Stimulated activated CD8-positive, alpha-beta memory T cell treated with anti-CD3 and anti-CD28 coated beads, Interleukin-4, amount 100 ng/mL, for 24 hours (primary cell): ENCODE data around the gene TMEM163.

Source experiments
- DNase-seq: peaks from one replicate; pipeline ENCODE4 v3.0.0-alpha.2; 2020; ENCODE audit warnings: low read depth

The TMEM163 gene

DNA sequence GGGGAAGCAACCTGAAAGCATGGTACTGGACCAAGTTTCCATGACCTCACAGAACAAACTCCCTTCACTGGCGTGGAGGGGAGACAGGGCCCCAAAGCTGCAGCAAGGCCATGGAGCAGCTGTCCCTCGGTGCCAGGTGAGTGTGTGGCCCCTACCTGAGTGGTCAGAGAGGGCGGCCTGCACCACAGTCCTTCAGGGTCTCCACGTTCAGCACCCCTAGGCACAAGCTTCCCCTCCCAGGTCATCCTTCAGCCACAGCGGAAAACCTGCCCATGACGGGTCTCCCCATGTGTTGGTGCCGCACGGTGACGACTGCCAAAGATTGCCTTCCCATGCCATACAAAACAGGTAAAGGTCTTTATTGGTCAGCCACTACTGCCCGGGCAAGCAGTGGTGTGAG is 263.4 kb downstream of the TMEM163 start:
- DNase-seq, result no peak

DNA sequence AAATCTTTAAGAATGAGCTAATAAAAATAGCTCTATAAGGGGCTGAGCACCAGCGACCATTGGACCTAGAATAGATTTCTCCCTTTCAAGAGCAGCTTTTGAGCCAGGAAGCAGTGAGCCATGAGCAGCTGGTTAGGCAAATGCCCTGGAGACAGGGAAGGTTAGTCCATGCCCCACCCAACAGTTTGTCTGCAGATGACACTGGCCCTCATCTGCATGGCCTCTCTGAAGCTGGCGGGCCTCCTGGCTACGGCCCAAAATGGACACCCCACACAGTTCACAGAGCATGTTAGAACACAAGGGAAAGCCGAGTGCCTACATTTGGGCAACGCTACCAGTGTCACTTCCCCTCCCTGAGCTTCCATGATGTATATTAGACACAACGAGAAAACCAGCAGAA is 263.9 kb downstream of the TMEM163 start:
- DNase-seq, result no peak

DNA sequence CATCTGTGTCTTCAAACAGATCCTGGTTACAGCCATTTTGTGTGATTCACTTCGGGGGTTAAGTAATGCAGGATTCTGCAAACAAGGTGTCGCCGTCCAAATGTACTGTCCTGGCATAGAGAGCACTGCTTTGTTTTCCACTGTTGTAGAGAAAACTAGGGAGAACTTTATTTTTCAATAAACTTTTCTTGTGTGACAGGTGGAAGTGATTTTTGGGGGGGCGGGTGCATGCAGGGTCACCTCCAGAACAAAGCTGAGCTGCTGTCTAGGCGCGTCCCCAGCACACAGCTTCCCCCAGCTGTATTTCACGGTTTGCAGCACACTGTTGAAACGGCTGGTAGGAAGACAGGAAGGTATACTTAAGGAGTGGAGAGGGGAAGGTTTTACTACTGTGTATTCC is 264.4 kb downstream of the TMEM163 start:
- DNase-seq, result no peak

DNA sequence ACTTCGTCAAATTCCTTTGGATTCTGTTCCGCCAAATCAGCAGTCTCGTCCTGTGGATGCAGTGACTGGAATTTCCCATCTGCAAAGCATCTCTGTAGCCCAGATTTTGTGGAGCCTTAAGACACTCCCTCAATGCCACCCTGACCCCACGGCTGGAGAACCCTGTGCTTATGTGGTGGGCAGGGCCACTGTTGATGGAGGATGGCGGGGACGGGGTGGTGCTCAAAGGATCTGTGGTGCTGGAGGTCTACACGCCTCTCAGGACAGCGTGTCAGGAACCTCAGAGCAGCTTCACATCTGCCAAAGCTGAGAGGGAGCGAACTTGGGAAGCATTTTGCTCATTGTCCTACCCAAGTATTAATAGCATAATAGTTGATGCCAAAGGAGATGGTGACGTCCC is 264.8 kb downstream of the TMEM163 start:
- DNase-seq, result no peak

DNA sequence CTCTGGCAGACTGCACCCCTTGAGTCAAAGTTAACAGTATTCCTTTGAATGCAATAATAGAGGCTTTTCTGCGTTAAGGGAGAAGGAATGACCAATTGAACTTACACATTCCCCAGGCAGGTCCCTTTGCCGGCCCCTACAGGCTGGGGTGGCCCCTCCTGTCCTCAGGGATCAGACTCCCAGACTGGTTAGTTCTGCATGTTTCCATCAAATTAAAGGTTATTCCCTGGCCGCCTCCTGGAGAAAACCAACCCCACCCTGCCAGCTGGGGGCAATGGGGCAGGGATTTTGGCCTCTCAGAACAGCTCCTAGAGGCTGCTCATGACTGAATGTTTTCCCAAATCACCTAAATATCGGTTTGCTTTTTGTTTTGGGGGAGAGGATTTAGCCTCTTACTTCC is 265.3 kb downstream of the TMEM163 start:
- DNase-seq, result no peak

DNA sequence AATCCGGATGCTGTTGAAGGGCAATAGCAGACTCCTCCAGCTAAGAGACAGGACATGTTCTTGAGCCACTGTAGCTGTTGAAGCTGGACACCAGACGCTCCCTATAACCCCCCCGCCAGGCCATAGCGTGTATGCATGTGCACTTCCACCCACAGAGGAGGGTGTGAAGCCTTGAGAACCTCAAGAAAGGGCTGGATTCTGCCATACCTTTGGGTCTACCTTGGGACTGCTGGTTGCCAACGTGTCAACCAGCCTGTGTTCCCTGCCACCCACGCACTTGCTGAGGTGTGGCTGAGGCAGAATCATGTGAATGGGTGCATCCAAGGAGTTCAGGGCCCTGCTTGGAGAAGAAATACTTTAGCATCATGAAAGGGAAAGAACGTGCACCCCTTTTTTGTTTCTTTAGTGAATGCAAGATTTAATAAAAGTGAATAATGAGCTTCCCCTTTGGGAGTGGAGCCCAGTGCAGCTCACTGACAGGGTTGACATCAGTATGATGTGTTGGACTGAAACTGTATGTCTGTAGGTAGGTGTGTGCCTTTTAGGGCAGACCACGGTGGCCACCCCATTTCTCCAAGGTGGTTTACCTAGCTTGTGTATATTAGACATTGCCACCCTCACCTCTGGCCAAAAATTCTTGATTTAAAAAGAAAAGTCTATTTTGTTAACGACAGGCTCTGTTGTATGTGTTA is 266.6 kb downstream of the TMEM163 start:
- DNase-seq, result no peak

DNA sequence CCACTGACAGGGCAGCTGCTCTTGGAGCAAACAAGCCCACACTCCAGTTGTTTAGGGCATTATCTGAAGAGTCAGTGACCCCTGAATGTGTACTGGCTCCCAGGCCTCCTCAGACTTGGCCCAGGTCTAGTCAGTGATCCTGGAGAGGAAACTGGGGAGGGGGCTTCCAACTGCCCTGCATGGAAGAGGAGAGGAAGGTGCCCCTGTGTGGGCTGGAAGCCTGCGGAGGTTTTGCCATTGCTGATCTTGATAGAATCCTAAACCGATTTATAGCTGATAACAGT is 267.5 kb downstream of the TMEM163 start:
- DNase-seq, result no peak

DNA sequence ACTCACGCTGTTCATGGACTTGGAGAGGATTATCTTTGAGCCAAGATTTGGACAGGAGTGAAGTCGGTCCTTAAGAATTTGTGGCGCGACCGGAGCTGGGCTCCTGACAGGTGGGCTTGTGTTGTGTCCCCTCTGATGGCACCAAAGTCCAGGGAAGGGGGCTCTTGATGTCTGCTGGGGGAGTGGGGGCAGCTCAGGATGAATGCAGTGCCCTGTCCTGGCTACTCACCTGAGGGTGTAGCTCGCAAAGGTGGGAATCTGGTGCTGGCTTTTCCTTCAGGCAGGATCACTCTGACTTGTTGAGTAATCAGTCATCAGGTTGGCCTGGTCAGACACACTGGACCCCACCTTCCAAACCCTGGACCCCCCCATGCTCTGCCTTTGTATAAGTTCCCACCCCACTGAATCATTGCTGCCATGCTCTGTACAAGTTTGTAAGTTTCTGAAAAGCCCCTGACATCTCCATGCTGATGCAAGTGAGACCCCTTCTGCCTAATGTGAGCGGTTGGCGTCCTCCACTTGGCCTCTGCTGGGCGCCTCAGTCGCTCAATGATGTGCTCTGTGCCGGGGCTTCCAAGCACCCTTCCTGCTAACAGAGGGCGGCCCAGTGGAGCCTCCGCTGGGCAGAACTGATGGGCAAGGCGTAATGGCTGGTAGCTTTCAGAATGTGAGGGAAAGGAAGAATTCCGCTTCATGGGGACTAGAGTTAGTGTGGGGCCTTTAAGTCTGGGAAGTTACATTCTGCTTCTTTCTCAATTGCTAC is 268.9 kb downstream of the TMEM163 start:
- no peak for DNase-seq

DNA sequence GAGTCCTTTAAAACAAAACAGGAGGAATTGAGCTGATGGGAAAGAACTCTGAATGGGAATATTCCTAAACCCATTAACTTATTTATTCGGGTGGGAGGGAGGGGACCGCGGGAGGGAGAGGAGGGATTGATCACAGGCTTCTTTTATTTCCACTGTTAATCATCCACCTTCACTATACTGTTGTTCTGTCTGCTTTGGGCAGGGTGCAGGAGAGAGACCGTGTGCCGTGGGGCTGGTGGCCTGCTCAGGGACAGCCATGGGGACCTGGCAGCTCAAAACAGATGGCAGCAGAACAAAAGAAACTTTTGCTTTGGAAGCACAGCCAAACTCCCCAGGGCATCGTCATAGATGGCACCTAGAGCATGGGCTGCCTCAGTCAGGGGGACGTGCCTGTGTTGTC is 269.6 kb downstream of the TMEM163 start:
- no peak for DNase-seq

DNA sequence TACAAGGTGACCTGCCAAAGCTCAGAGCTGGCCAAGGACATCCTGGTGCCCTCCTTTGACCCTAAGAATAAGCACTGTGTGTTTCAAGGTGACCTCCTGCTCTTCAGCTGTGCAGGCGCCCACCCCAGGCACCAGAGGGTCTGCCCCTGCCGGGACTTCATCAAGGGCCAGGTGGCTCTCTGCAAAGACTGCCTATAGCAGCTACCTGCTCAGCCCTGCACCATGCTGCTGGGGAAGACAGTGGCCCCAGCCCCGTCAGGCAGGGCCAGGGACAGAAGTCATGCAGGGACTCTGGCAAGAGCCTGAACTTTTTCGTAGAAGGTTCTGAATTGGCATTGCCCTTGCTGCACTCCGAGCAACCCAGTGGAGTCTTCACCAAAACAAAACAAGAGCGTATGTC is 270.1 kb downstream of the TMEM163 start:
- no peak for DNase-seq

DNA sequence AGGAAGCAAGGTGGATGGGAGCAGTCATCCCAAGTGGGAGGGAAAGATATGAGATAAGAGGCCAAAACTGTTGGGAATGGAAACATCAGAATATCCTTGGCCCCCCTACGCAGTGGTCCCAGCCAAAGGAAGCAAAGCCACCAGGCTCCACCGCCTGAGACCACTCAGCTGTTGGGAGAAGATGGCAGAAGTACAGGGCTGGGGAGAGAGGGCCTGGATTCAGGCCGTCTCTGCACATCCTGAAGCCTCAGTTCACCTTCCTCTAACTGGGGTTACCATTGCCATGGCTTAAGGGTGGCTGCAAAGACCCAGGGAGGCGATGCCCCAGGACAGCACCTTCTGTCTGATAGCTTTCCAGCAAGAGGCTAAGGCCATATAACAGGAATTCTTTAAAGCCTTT is 271.1 kb downstream of the TMEM163 start:
- no peak for DNase-seq

DNA sequence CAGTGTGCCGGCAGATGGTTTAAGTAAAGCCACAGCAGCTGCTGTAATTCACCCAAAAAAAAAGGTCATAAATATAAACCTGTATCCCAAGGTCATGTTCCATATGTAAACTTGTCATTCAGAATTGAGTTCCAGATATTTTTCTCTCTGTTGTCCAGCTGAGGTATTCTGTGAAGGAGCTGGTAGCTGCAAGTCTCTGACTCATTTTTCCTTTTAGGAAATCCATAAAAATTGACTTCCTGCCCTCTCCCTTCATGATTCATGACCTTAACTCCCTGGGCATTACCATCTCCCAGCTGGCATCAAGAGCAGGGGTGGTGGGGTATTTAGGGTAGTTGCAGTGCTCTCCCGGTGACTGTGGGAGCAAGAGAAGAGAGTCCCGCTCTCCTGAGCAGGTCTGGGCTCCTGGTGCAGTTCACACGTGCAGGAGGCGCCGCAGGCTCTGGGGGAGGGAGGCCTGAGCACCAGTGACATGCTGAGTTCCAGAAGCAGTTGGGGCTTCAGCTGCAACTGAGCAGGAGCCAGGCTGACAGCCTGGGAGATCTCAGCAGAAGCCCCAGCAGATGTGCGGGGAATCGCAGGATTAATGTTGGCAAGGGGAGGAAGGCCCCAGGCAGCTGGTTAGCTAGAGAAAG is 272.3 kb downstream of the TMEM163 start:
- DNase-seq, result no peak

DNA sequence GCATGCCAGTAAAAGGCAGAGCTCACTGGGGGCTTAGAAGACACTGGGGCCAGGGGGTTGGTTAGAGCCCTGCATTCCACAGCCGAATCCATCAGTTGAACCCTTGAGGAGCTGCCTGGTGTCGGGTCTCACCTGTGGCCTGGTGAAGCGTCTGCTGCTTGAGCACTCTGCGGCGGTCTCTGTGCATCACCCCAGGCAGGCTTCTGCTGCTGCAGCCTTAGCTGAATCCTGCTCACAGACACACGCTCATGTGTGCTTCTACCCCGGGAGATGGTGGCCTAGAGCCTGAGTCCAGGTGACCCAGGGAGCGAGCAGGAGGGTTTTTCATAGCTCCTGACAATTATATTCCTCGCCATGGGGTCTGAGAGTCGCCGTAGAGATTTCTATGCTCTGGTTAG is 272.8 kb downstream of the TMEM163 start:
- no peak for DNase-seq

DNA sequence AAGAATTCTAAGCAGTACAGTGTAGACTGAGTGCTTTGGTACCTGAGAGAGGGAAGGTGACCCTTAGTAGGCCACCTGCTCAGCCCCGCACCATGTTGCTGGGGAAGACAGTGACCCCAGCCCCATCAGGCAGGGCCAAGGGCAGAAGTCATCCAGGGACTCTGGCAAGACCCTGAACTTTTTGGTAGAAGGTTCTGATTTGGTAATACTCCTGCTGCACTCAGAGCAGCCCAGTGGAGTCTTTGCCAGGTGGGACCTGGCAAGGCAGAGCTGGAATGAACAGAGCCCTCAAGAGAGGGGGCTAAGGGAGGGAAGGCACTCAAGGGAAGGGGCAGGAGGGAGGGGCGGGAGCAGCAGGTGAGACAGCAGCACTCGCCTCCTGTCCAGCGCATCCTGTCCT is 273.7 kb downstream of the TMEM163 start:
- no peak for DNase-seq

DNA sequence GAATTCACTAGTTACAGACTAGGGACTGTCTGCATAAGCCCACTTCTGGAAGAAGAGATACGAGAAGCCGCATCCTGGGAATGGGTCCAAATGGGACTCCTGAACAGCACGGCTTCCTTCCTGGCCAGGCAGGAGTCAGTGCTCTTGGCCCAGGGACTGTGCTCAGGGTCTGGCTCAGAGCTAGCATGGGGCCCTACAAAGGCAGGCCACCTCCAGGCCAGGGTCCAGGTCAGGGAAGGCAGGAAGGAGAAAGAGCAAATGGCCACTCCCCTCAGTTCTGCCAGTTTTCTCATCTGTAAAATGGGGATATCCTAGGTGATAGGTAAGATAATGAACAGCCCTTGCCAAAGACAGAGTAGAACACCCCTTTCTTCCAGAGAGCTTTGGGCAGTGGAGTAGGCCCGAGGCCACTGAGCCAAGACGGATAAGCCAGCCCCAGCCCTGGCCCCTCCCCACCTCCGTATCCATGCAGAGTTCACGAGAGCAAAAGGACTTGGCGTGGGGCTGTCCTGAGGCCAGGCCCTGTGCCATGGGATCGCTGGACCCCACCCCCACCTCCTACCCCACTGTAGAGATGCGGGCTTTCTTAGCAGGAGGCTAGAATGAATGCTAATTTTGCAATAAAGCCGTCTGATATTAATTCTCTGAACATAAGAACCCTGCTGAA is 274.9 kb downstream of the TMEM163 start:
- DNase-seq, result no peak

DNA sequence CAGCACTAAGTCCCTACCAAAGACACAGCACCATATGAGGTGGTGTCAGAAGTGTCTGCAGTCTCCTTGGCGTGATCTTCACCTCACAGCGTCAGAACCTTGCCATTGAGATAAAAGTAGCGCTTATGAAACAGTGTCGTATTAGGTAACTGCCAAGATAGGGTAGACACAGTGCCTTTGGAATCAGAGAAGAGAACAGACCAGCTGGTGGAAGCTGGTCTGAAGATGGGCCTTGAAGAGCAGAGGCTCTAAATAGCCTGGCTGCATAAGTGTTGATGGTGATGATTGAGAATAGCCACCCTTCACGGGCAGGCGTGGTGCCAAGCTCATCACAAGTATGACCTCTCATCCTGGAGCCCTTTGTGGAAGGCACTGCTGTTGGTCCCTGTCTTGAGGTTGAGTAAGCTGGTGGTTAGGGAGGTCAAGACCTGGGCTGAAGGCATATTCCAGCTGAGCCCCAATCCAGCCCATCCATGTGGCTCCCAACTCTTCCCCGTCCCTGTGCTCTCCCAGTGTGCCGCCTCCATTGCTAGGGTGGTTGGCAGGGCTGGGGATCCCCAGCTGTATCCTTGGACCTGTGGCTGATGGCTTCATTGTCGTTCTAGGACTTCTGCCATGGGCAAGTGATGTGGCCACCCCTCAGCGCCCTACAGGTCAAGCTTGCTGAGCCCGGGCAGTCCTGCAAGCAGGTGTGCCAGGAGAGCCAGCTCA is 277.5 kb downstream of the TMEM163 start:
- DNase-seq, result no peak

DNA sequence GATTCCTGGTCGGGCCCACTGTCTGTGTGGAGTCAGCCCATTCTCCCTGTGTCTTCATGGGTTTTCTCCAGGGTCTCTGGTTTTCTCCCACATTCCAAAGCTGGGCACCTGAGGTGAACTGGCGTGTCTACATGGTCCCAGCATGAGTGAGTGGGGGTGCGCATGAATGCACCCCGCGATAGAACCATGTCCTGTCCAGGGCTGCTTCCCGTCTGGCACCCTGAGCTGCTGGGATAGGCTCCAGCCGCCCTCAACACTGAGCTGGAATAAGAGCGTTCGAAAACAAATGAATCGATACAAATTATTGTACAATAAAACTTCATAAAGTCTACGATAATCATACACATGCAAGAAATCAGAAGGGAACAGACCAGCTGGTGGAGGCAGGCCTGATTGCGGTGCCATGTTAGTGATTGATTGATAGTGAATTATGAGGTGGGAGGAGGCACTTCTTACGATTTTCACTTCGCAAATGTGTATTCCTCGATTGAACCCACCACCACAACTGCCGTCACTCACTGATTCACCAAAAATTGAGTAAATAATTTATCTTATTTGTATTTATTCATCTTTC is 278.4 kb downstream of the TMEM163 start:
- DNase-seq, result no peak

DNA sequence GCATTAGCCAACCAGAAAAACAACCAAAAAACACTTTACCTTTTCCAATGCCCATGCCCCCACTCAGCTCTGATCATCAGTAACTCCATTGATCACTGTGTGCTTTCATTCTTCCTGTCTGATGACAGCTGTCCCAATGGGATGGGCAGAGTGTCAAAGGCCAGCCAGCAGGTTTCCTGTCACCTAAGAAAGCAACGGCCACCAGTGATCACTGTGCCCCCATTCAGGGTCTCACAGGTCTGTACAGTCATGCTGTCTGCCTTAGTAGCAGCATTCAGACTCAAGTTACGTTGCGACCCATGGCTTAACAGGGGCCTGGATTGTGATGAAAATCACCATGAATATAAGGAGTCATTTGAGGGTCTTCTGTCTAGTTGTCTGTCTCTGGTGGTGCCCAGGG is 280.4 kb downstream of the TMEM163 start:
- no peak for DNase-seq

DNA sequence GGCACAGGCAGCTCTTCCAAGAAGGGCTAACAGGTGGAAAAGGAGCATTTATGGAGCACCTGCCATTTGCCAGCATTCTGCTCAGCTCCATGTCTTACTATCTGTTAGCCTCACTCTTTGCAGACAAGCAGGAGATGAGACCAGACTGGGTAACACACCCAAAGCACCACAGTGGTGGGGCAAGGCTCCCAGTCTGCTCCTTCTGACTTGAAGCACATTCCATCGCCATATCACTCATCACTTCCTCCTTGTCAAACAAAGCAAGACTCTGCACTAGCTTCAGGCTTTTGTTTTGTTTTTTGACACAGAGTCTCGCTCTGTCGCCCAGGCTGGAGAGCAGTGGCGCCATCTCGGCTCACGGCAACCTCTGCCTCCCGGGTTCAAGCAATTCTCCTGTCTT is 282.1 kb downstream of the TMEM163 start:
- DNase-seq, result no peak

DNA sequence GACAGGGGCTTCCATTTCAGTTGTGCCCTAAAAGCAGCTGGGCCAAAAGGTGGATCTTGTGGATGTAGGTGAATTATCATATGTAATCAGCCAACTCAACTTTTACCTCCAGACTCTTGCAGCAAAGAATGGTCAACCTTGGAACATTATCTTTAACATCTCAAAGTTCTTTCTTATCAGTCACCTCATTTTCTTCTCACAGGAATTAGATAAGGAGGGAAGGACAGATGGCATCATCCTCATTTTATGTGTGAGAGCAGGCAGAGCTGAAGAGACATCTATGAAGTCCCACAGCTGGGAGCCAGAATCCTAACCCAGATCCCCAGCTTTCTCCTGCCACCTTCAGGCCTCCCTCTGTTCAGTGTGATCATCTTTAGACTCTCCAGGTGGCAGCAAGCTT is 282.9 kb downstream of the TMEM163 start:
- DNase-seq, result no peak

DNA sequence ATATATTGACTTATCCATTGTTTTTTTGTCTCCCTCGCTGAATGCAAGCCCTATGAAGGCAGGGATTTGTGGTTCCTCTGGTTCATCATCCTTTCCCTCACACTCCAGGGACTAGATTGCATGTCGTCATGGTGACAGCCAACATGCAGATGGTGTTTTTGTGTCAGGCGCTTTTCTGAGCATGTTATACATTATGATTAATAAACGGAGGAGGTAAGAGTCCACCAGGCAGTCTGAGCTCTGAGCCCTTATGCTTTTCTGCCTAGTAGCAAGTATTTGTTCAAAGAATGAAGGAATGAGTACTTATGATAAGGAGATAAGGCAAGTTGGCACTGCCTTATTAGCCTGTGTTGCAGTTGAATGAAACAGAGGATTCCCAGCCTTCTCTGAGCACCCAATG is 283.3 kb downstream of the TMEM163 start:
- DNase-seq, result no peak

DNA sequence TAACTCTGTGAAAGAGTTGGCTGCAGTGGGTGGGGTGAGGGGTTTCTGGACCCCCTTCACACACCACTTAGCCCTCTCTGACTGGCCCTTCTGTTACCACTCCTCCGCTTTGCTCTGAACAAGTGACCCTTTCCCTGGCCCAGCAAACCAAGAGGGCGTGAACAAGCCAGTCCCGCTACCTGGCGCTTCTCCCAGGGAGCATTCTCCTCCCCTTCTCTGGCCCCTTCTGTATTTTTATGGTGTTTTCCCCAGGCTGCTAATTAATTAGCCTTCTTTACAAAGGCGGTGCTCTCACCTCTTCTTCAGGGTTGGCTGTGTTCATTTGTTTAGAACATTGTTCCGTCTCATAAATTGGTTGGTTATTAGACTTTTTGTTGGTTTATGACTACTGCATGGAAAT is 284.8 kb downstream of the TMEM163 start:
- no peak for DNase-seq
